Neural crest cell (in vitro differentiated cells): ENCODE measurements around the gene NAV2. TPM values are rescaled to one million over a fixed set of nuclear protein-coding genes. Genes with fewer than 3 reads are reported as not detected.
"Not testable (repeated sequence)": the region's sequence is repeated elsewhere in the genome, so short reads cannot be mapped to it uniquely, and the experiment has no call there.

ENCODE experiments used
- DNase-seq: peaks from one replicate; pipeline ENCODE4 v3.0.0; 2021; ENCODE audit warnings: low read depth, mixed read lengths, low spot score
- H3K27ac Mint-ChIP-seq: one replicate; pipeline ENCODE4 v1.8.0; 2021; ENCODE audit warnings: mild to moderate bottlenecking, mixed read lengths; ENCODE audit not compliant: unreplicated experiment
- H3K27me3 Mint-ChIP-seq: 2 replicates; pipeline ENCODE4 v1.8.0; 2021; ENCODE audit warnings: low read depth, mild to moderate bottlenecking, mixed read lengths
- H3K36me3 Mint-ChIP-seq: 2 replicates; pipeline ENCODE4 v1.8.0; 2021; ENCODE audit warnings: low read depth, mild to moderate bottlenecking, mixed read lengths
- H3K4me1 Mint-ChIP-seq: 2 replicates; pipeline ENCODE4 v1.8.0; 2021; ENCODE audit warnings: mixed read lengths
- H3K4me3 Mint-ChIP-seq: one replicate; pipeline ENCODE4 v1.8.0; 2021; ENCODE audit warnings: mild to moderate bottlenecking, mixed read lengths
- H3K9me3 Mint-ChIP-seq: 2 replicates; pipeline ENCODE4 v1.8.0; 2021; ENCODE audit warnings: mixed read lengths
- CTCF ChIP-seq: fragments of 200-600 bp; sonication (generic); conservative IDR thresholded peaks from 2 replicates; pipeline ENCODE4 v1.5.0; 2021; ENCODE audit warnings: antibody characterized with exemption, mild to moderate bottlenecking
- total RNA-seq: library from RNA; stranded (reverse); gene quantifications from 2 replicates; pipeline ENCODE4 v1.2.1, GENCODE V29; 2021

The NAV2 gene
- total RNA-seq, 1 donor from 2014 or later, result 14.1 TPM

GRCh38 chr11:20122131-20122530, 409.5 kb downstream of the NAV2 start:
- Mint-ChIP-seq H3K27ac (no peak overlapping the region), H3K36me3 (peaks cover 4% of the 10 kb centered on the region), H3K4me3 (no peak overlapping the region), H3K27me3 (no peaks in the 10 kb centered on the region), H3K9me3 (no peaks in the 10 kb centered on the region), H3K4me1 (no peaks in the 10 kb centered on the region)
- TF ChIP-seq CTCF, result no peak
- DNase-seq, result no peak

- Mint-ChIP-seq H3K4me1 (no peaks in the 10 kb centered on the region), H3K27ac (no peak overlapping the region), H3K4me3 (no peak overlapping the region), H3K9me3 (no peaks in the 10 kb centered on the region), H3K27me3 (peaks cover 15% of the 10 kb centered on the region), H3K36me3 (no peaks in the 10 kb centered on the region)
- DNase-seq, result no peak
- TF ChIP-seq CTCF, result no peak
Measured at GRCh38 chr11:20125927-20126326, 413.3 kb downstream of the NAV2 start.

- no peak overlapping the region for H3K27ac Mint-ChIP-seq
- H3K4me1 Mint-ChIP-seq, result no peaks in the 10 kb centered on the region
- DNase-seq, result no peak
- peaks cover 18% of the 10 kb centered on the region for H3K27me3 Mint-ChIP-seq
- no peaks in the 10 kb centered on the region for H3K36me3 Mint-ChIP-seq
- no peak overlapping the region for H3K4me3 Mint-ChIP-seq
- no peak for TF ChIP-seq CTCF
- no peaks in the 10 kb centered on the region for H3K9me3 Mint-ChIP-seq
Measured at GRCh38 chr11:20126724-20127123, 414.1 kb downstream of the NAV2 start.

DNA sequence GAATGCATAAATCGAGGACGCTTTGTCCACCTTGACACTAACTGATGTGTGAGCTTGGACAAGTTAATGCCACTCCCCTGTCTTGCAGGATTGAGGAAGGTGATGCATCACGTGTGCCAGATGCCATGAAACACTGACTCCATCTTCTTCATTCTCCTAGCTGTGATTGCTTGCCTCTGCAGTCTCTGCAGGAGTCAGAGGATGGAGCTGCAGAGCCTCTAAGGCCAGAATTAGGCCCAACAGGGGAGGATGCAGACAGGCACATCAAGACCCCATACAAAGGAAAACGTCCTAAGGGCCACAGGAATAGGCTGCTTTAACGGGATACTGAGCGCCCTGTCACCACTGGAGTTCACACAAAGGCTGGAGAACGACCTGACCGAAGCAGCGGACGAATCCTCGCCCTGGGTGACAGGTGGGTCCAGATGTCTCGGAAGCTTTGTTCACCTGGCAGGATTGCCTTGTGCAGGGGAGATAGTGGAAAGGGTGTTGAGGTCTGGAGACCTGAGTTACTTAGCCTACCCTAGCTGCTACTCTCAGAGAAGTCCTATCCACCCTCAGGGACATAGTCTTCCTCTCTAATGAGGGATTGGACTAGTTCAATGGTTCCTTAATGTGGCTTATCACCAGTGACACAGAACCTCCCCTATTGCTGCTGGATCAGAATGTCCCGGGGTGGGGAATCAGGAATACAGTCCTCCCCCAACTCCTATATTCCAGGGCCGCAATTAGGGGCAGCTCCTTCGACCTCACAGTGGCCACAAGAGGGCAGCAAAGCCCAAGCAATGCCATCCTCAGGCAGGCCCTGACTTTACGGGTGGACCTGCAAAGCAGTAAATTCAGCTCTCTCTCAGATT, 415.3 kb downstream of the NAV2 start:
- peaks cover 5% of the 10 kb centered on the region for H3K4me1 Mint-ChIP-seq
- H3K36me3 Mint-ChIP-seq, result no peaks in the 10 kb centered on the region
- peak; percentile 92 for DNase-seq
- H3K27ac Mint-ChIP-seq, result no peak overlapping the region
- H3K27me3 Mint-ChIP-seq, result peaks cover 29% of the 10 kb centered on the region
- peak; percentile 95 for TF ChIP-seq CTCF
- H3K4me3 Mint-ChIP-seq, result no peak overlapping the region
- no peaks in the 10 kb centered on the region for H3K9me3 Mint-ChIP-seq

DNA sequence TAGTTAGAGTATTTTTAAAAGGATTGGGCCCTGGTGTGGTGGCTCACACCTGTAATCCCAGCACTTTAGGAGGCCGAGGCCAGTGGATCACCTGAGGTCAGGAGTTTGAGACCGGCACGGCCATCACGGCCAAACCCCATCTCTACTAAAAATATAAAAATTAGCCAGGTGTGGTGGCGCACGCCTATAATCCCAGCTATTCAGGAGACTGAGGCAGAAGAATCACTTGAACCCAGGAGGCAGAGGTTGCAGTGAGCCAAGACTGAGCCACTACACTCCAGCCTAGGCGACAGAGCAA, 415.8 kb downstream of the NAV2 start:
- not testable (repeated sequence) for H3K27ac Mint-ChIP-seq, H3K4me1 Mint-ChIP-seq, DNase-seq, H3K4me3 Mint-ChIP-seq, H3K36me3 Mint-ChIP-seq, H3K9me3 Mint-ChIP-seq
- H3K27me3 Mint-ChIP-seq, result peaks cover 33% of the 10 kb centered on the region

DNA sequence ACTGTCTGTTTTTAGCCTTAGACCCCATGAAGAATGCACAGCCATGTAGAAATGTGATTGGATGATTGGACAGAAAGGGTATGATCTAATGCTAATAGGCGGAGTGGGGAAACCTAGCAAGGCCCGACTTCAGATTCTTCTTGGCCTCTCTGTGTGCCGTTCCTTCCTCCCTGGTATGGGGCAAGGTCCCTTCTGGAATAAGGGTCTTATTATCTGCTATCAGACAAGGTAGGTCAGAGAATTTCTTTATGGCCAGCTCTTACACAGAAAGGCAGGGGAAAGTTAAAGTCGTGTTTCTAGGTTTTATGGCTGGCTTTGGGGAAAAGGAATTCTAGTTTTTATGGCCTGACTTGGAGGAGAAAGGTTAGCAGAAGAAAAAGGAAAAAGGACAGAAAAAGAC, 417.0 kb downstream of the NAV2 start:
- no peak overlapping the region for H3K27ac Mint-ChIP-seq
- no peaks in the 10 kb centered on the region for H3K9me3 Mint-ChIP-seq
- H3K4me3 Mint-ChIP-seq, result no peak overlapping the region
- DNase-seq, result no peak
- H3K4me1 Mint-ChIP-seq, result peaks cover 5% of the 10 kb centered on the region
- no peaks in the 10 kb centered on the region for H3K36me3 Mint-ChIP-seq
- peaks cover 45% of the 10 kb centered on the region for H3K27me3 Mint-ChIP-seq
- TF ChIP-seq CTCF, result no peak
